GM15510 (cell line): ENCODE data around the gene ZNF526.

Experiments used
- POLR2A ChIP-seq: IDR thresholded peaks from 3 replicates; pipeline ENCODE4 v1.6.1; 2011; ENCODE audit warnings: borderline replicate concordance; ENCODE audit not compliant: insufficient read length; ENCODE audit errors: extremely low read depth

Gene ZNF526

GRCh38 chr19:42219812-42220750 lies at the start of gene ZNF526:
Gene ZNF526, plus strand, starts transcription at chr19:42220312. Its CDS starts 4,092 bp downstream, at chr19:42224404.
- peak; percentile 87 for TF ChIP-seq POLR2A

- TF ChIP-seq POLR2A = no peak
These were observed 49.4 kb upstream of the ZNF526 start for GRCh38 chr19:42170715-42171114.

- no peak for TF ChIP-seq POLR2A
These were observed 47.9 kb upstream of the ZNF526 start for GRCh38 chr19:42172261-42172660.

- TF ChIP-seq POLR2A = no peak
These were observed 46.4 kb upstream of the ZNF526 start for GRCh38 chr19:42173695-42174094.

- TF ChIP-seq POLR2A = no peak
These were observed 45.9 kb upstream of the ZNF526 start for GRCh38 chr19:42174188-42174587.

GRCh38 chr19:42174958-42175734 lies 45.0 kb upstream of the ZNF526 start:
- TF ChIP-seq POLR2A = no peak

GRCh38 chr19:42175952-42176648 lies 44.0 kb upstream of the ZNF526 start:
- no peak for TF ChIP-seq POLR2A

- no peak for TF ChIP-seq POLR2A
These were observed 43.5 kb upstream of the ZNF526 start for GRCh38 chr19:42176649-42176989.

GRCh38 chr19:42176990-42177685 lies 43.0 kb upstream of the ZNF526 start:
- TF ChIP-seq POLR2A = no peak

GRCh38 chr19:42177686-42178019 lies 42.5 kb upstream of the ZNF526 start:
- TF ChIP-seq POLR2A = no peak

GRCh38 chr19:42178791-42179674 lies 41.1 kb upstream of the ZNF526 start:
- no peak for TF ChIP-seq POLR2A

GRCh38 chr19:42184401-42184861 lies 35.7 kb upstream of the ZNF526 start:
- TF ChIP-seq POLR2A = no peak

- TF ChIP-seq POLR2A = no peak
These were observed 34.8 kb upstream of the ZNF526 start for GRCh38 chr19:42185277-42185676.

- TF ChIP-seq POLR2A = no peak
These were observed 31.4 kb upstream of the ZNF526 start for GRCh38 chr19:42188665-42189064.

GRCh38 chr19:42189133-42189532 lies 31.0 kb upstream of the ZNF526 start:
- TF ChIP-seq POLR2A = no peak
